Measurements from ENCODE around the gene TNS3.

GRCh38 chr7:47299496-47299895 is 282.4 kb downstream of the TNS3 start:
- TF ChIP-seq CTCF (conservative IDR thresholded peaks at IDR 0.05 in 1 of 2, IDR thresholded peaks at IDR 0.05 in 1 of 2; ENCODE audit: extremely low read depth in 1 of 2, insufficient read depth in 1 of 2, low read depth in 1 of 2, low read length in 2 of 2) (no peak), EZH2 (IDR thresholded peaks at IDR 0.05; ENCODE audit: borderline replicate concordance, low read length) (no peak)
